K562 (cell line): Measurements from ENCODE around the gene HCCS. TPM values are rescaled to one million over a fixed set of nuclear protein-coding genes. Genes with fewer than 3 reads are reported as not detected.

Experiments
- ATAC-seq: fragments of 200-7000 bp; cut with Tn5 transposase; 3 replicates; pipeline ENCODE4 v1.9.1; 2020; ENCODE audit warnings: moderate library complexity
- BruUV-seq: library from RNA; stranded (reverse); fragments of 400-500 nt; replicated peaks from 2 replicates; lab custom pipeline; 2021; lab: Mats Ljungman, UMichigan
- CTCF ChIA-PET: fragments of 300-600 bp; formaldehyde crosslinking; extraction: SDS; loops from one replicate; lab custom pipeline; 2021; ENCODE audit warnings: low intra/inter-chr PET ratio; lab: Yijun Ruan, JAX
- POLR2A ChIA-PET: fragments of 300-600, 350-650 bp; sonication (Branson Sonifier 250); formaldehyde crosslinking; extraction: SDS; loops from one replicate; lab custom pipeline; 2021; ENCODE audit warnings: antibody characterized with exemption, inconsistent platforms; lab: Yijun Ruan, JAX
- DNase-seq, 4 experiments: peaks; one replicate each; pipeline versions ENCODE4 v3.0.0 to v3.0.0-alpha.2; 2011 to 2018; ENCODE audit warnings: low spot score in 3 of 4, mixed read lengths in 3 of 4; ENCODE audit errors: extremely low read depth in 1 of 4
- FAIRE-seq: peaks from 2 replicates; lab custom pipeline; 2011; peaks lifted over from hg19 to GRCh38; lab: Jason Lieb, UNC
- H2AFZ ChIP-seq: 2 replicates; pipeline ENCODE4 v1.6.0; 2011; ENCODE audit warnings: low read depth, low read length, control low read depth, inconsistent platforms
- H3K27ac ChIP-seq: fragments of 200-600 bp; 3 replicates; pipeline ENCODE4 v1.8.0; 2011; ENCODE audit warnings: low read depth, mild to moderate bottlenecking, control low read depth, inconsistent platforms, low read length, moderate library complexity, mixed read lengths; ENCODE audit errors: extremely low read depth
- H3K27me3 ChIP-seq, 2 experiments: fragments of 300-600 bp in 1 of 2; 2 replicates in 1 of 2; 3 replicates in 1 of 2; pipeline versions ENCODE4 v1.6.0 to v1.8.0; 2011; ENCODE audit warnings: inconsistent platforms in 2 of 2, low read length in 2 of 2, mild to moderate bottlenecking in 1 of 2, mixed read lengths in 1 of 2, moderate library complexity in 1 of 2; ENCODE audit not compliant: control insufficient read depth in 2 of 2, insufficient read depth in 2 of 2
- H3K36me3 ChIP-seq: fragments of 300-600 bp; 3 replicates; pipeline ENCODE4 v1.8.0; 2011; ENCODE audit warnings: mild to moderate bottlenecking, low read length, inconsistent platforms; ENCODE audit not compliant: control insufficient read depth, insufficient read depth
- H3K4me1 ChIP-seq, 2 experiments: fragments of 200-600 bp in 1 of 2; replicated peaks in 1 of 2; 2 replicates in 1 of 2; 3 replicates in 1 of 2; pipeline versions ENCODE4 v1.5.1 to v1.8.0; 2011; ENCODE audit warnings: inconsistent platforms in 2 of 2, low read length in 2 of 2, mild to moderate bottlenecking in 1 of 2, mixed read lengths in 1 of 2, moderate library complexity in 1 of 2; ENCODE audit not compliant: control insufficient read depth in 2 of 2, insufficient read depth in 2 of 2
- H3K4me2 ChIP-seq: 2 replicates; pipeline ENCODE4 v1.6.1; 2011; ENCODE audit warnings: low read length, control low read depth, inconsistent platforms, mixed read lengths; ENCODE audit not compliant: insufficient read depth
- H3K4me3 ChIP-seq: fragments of 200-600 bp; sonication (generic), shearing (Covaris generic); 2 replicates; pipeline ENCODE4 v1.5.1; 2016; ENCODE audit warnings: control low read depth, inconsistent platforms
- H3K79me2 ChIP-seq: fragments of 200-600 bp; 3 replicates; pipeline ENCODE4 v1.8.0; 2011; ENCODE audit warnings: low read length, inconsistent platforms; ENCODE audit not compliant: control insufficient read depth, insufficient read depth
- H3K9ac ChIP-seq, 2 experiments: 2 replicates each; pipeline versions ENCODE4 v1.6.0 to v1.6.1; 2011; ENCODE audit warnings: low read depth in 2 of 2, low read length in 2 of 2, control low read depth in 1 of 2, inconsistent platforms in 1 of 2, mild to moderate bottlenecking in 1 of 2, mixed read lengths in 1 of 2; ENCODE audit not compliant: insufficient read depth in 1 of 2
- H3K9me1 ChIP-seq: one replicate; pipeline ENCODE4 v1.6.0; 2011; ENCODE audit warnings: inconsistent platforms, mild to moderate bottlenecking, low read length, moderate library complexity; ENCODE audit not compliant: control insufficient read depth, insufficient read depth
- H3K9me3 ChIP-seq: replicated peaks from 2 replicates; pipeline ENCODE4 v1.5.1; 2011; ENCODE audit warnings: low read depth, low read length, inconsistent platforms; ENCODE audit not compliant: control insufficient read depth, insufficient read depth
- H4K20me1 ChIP-seq: replicated peaks from 2 replicates; pipeline ENCODE4 v1.6.1; 2011; ENCODE audit warnings: low read length, inconsistent platforms, mixed read lengths; ENCODE audit not compliant: control insufficient read depth, insufficient read depth
- ASH1L ChIP-seq: fragments of 450-650 bp; IDR thresholded peaks from 2 replicates; pipeline ENCODE4 v1.6.1; 2018; ENCODE audit warnings: borderline replicate concordance, mild to moderate bottlenecking, low read depth; ENCODE audit not compliant: partially characterized antibody
- EGR1 ChIP-seq: fragments of 450-650 bp; conservative IDR thresholded peaks from 2 replicates; pipeline ENCODE4 v1.6.1; 2017; ENCODE audit warnings: mild to moderate bottlenecking
- ETS2 ChIP-seq: IDR thresholded peaks from 2 replicates; pipeline ENCODE4 v1.6.1; 2016; ENCODE audit warnings: borderline replicate concordance, missing genetic modification characterization, mild to moderate bottlenecking, moderate library complexity, missing compliant biosample characterization; ENCODE audit not compliant: poor library complexity, severe bottlenecking
- ETV6 ChIP-seq, 3 experiments: fragments of 150-350 bp in 1 of 3; sonication (generic) in 1 of 3; formaldehyde crosslinking in 1 of 3; IDR thresholded peaks; 2 replicates each; pipeline versions ENCODE4 v1.6.1 to v1.8.0; 2014 to 2022; ENCODE audit warnings: borderline replicate concordance in 2 of 3, low read depth in 2 of 3, antibody characterized with exemption in 1 of 3, low read length in 1 of 3, mild to moderate bottlenecking in 1 of 3, missing genetic modification reagents in 1 of 3
- EZH2 ChIP-seq: IDR thresholded peaks from 2 replicates; pipeline ENCODE4 v1.6.1; 2012; ENCODE audit warnings: low read depth, mild to moderate bottlenecking, inconsistent platforms, low read length, borderline replicate concordance
- NCOA4 ChIP-seq: fragments of 450-650 bp; IDR thresholded peaks from 2 replicates; pipeline ENCODE4 v1.6.1; 2018; ENCODE audit warnings: mild to moderate bottlenecking; ENCODE audit not compliant: partially characterized antibody
- NFIX ChIP-seq: fragments of 250-450 bp; sonication (Bioruptor Pico); IDR thresholded peaks from 2 replicates; pipeline ENCODE4 v1.4.0; 2020; ENCODE audit warnings: low read depth, mild to moderate bottlenecking, moderate library complexity
- PHB ChIP-seq: fragments of 250-450 bp; sonication (Bioruptor Pico); IDR thresholded peaks from 2 replicates; pipeline ENCODE4 v1.5.0; 2021
- RCOR1 ChIP-seq, 2 experiments: IDR thresholded peaks; 2 replicates each; pipeline ENCODE4 v1.6.1; 2012; ENCODE audit warnings: low read depth in 2 of 2, low read length in 2 of 2, borderline replicate concordance in 1 of 2, improper control_type of control experiment in 1 of 2
- ZBED1 ChIP-seq: IDR thresholded peaks from 2 replicates; pipeline ENCODE4 v1.6.1; 2014
- WGBS: fragments of 100-300 bp; shearing (Covaris generic); methylation state at CpG from one replicate; pipeline ENCODE4 v1.1.6; 2016; ENCODE audit warnings: low coverage, mixed read lengths; ENCODE audit not compliant: insufficient coverage; ENCODE audit errors: missing lambda C conversion rate; 5-methylcytosine and 5-hydroxymethylcytosine counted together
- in situ Hi-C: fragments of 300-500 bp; cut with MboI; formaldehyde crosslinking; loops from 4 replicates; pipeline ENCODE4 v1.15.0; 2018; ENCODE audit warnings: inconsistent platforms, mixed read lengths
- intact Hi-C: fragments of 100-400 bp; cut with micrococcal nuclease; formaldehyde crosslinking; loops from 2 replicates; pipeline ENCODE4 v1.14.2; 2022
- polyA plus RNA-seq, 8 experiments: library from polyadenylated mRNA; depleted of rRNA in 4 of 8; stranded (reverse) in 5 of 8; unstranded in 3 of 8; fragments of >200 nt; fragmentation: Nextera tagmentation in 2 of 8; fragmentation: Illumina TruSeq in 1 of 8; extraction: Ambion mirVana in 2 of 8; extraction: Trizol in 1 of 8; gene quantifications; 2 replicates each; pipeline versions ENCODE4 v1.2.1 to v1.2.3, GENCODE V29; 2011 to 2014; ENCODE audit warnings: inconsistent platforms in 1 of 8, missing spikeins in 1 of 8
- total RNA-seq, 7 experiments: library from RNA; depleted of rRNA in 6 of 7; stranded (reverse); fragments of >200 nt in 6 of 7; fragmentation: Illumina TruSeq in 2 of 7; extraction: Trizol in 2 of 7; gene quantifications; 2 replicates each; pipeline versions ENCODE4 v1.2.1 to v1.2.3, GENCODE V29; 2011 to 2021; ENCODE audit warnings: low replicate concordance in 1 of 7
- TF ChIP-seq, protein P1 (sequence below): IDR thresholded peaks from 2 replicates; pipeline ENCODE4 v1.6.1; 2011; ENCODE audit not compliant: insufficient read length; ENCODE audit errors: extremely low read depth
- TF ChIP-seq, protein P2 (sequence below): fragments of 250-450 bp; sonication (Bioruptor Pico); IDR thresholded peaks from 2 replicates; pipeline ENCODE4 v1.8.0; 2022; ENCODE audit warnings: inconsistent platforms, mild to moderate bottlenecking, moderate library complexity, borderline replicate concordance

HCCS gene
- total and polyA plus RNA-seq, 9 of the 15 experiments (the other 6 are each of a cell fraction or from before 2014, with no cell fraction given): 22.9 to 81.5 (median 66.9) TPM

DNA sequence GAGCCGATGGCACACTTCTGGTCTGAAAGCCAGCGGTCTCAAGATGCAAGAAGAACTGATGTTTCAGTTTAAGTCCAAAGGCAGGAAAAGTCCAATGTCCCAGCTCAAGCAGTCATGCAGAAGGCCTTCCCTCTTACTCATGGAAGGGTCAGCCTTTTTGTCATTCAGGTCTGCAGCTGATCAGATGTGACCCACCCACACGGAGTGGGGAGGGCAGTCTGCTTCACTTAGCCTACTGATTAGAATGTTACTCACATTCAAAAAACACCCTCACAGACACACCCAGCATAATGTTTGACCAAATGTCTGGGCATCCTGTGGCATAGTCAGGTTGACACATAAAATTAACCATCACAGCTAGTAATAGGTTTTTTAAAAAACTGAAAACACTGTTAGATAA, 6.6 kb downstream of the HCCS start:
- in situ Hi-C loops: no loop called here
- peaks cover 100% of the 10 kb centered on the region for H3K36me3 ChIP-seq
- TF ChIP-seq EGR1: peak; percentile 17; the same call in 1 of the 2 replicates
- TF ChIP-seq, protein P1, sequence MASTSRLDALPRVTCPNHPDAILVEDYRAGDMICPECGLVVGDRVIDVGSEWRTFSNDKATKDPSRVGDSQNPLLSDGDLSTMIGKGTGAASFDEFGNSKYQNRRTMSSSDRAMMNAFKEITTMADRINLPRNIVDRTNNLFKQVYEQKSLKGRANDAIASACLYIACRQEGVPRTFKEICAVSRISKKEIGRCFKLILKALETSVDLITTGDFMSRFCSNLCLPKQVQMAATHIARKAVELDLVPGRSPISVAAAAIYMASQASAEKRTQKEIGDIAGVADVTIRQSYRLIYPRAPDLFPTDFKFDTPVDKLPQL: no peak

DNA sequence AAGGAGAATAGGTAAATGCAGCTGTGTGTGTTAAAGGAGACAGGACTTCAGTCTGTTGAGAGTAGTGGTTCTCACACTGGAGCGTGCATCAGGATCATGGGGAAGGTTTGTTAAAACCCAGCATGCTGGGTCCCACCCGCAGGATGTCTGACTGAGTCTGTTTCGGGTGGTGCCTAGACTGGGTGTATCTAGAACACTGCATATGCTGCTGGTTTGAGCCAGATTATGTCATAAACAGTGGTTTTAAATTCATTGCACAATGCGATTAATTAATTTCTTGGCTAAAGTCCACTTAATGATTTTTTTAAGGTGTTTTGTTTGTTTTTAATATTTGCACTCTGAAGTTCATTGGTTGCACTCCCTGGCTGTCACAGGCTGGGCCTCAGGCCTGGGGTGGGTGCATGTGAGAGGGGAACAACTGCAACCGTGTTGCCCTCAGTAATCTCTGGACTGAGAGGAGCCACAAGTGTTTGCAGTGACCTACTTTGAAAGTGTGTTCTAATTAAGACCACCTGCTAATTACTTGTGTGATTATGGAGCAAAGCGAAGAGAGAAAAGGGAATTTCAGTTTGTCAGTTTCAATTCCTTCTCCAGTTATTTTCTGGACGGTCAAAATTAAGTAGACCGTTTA, 8.3 kb downstream of the HCCS start:
- in situ Hi-C loops: no loop called here
- Histone ChIP-seq H3K27me3 (no peaks in the 10 kb centered on the region), H3K4me1 (no peaks in the 10 kb centered on the region), H3K9ac (no peak overlapping the region), H4K20me1 (no peaks in the 10 kb centered on the region), H3K9me1 (no peaks in the 10 kb centered on the region), H3K9me3 (no peaks in the 10 kb centered on the region), H3K27ac (no peak overlapping the region), H3K36me3 (peaks cover 84% of the 10 kb centered on the region), H3K4me2 (no peak overlapping the region), H3K79me2 (no peaks in the 10 kb centered on the region), H2AFZ (no peak overlapping the region), H3K4me3 (no peak overlapping the region)
- no TSS peak for BruUV-seq
- DNase-seq (no peak), ATAC-seq (no peak), FAIRE-seq (no peak)
- POLR2A ChIA-PET: no interaction called here
- CTCF ChIA-PET: no interaction called here
- WGBS: 93% methylated on average over 8 of the region's 8 CpGs
- intact Hi-C loops: no loop called here
- TF ChIP-seq ASH1L (no peak), PHB (no peak), NFIX (no peak), NCOA4 (no peak), EGR1 (no peak), ETS2 (tag) (no peak), ZBED1 (no peak), ETV6 (IDR thresholded peaks at IDR 0.05; ENCODE audit: borderline replicate concordance in 1 of 2, low read depth in 2 of 2, low read length in 1 of 2) (no peak), ETV6 (CRISPR knock-in tag; IDR thresholded peaks at IDR 0.05; ENCODE audit: borderline replicate concordance) (no peak), EZH2 (no peak), RCOR1 (IDR thresholded peaks at IDR 0.05; ENCODE audit: borderline replicate concordance in 1 of 2, low read depth in 2 of 2, low read length in 2 of 2) (no peak)
- TF ChIP-seq, protein P2, sequence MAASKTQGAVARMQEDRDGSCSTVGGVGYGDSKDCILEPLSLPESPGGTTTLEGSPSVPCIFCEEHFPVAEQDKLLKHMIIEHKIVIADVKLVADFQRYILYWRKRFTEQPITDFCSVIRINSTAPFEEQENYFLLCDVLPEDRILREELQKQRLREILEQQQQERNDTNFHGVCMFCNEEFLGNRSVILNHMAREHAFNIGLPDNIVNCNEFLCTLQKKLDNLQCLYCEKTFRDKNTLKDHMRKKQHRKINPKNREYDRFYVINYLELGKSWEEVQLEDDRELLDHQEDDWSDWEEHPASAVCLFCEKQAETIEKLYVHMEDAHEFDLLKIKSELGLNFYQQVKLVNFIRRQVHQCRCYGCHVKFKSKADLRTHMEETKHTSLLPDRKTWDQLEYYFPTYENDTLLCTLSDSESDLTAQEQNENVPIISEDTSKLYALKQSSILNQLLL (CRISPR knock-in tag): no peak

More for the DNA sequence above, 6.6 kb downstream of the HCCS start:
- no peak overlapping the region for H3K4me2 ChIP-seq
- no peaks in the 10 kb centered on the region for H3K9me3 ChIP-seq
- peak in 1 of 4 experiments; percentile 10 for DNase-seq
- H3K9me1 ChIP-seq: no peaks in the 10 kb centered on the region
- H3K4me3 ChIP-seq: no peak overlapping the region
- ATAC-seq: no peak
- intact Hi-C loops: no loop called here
- H4K20me1 ChIP-seq: no peaks in the 10 kb centered on the region; the same call in 1 of the 2 replicates
- BruUV-seq: no TSS peak
- H3K9ac ChIP-seq: no peak overlapping the region
- peaks cover 16% of the 10 kb centered on the region for H3K79me2 ChIP-seq
- ChIA-PET POLR2A (interaction anchor here (0.6 kb wide), 2 partner anchors 31 to 184 kb away, joined by 3 to 4 read pairs; no protein-coding TSS in a partner anchor), CTCF (no interaction called here)
- no peaks in the 10 kb centered on the region for H3K27me3 ChIP-seq
- no peak for FAIRE-seq
- no peak overlapping the region for H2AFZ ChIP-seq
- WGBS: 71% methylated on average over 2 of the region's 3 CpGs
- no peaks in the 10 kb centered on the region; a peak in 1 of 5 replicates for H3K4me1 ChIP-seq
- H3K27ac ChIP-seq: no peak overlapping the region
